Ascending aorta (tissue), 2 donors: ENCODE measurements around the gene PGAP3. TPM values are rescaled to one million over a fixed set of nuclear protein-coding genes. Genes with fewer than 3 reads are reported as not detected.

Experiments
- DNase-seq, 2 donors: peaks; one replicate each; pipeline ENCODE4 v3.0.0-alpha.2; 2019; ENCODE audit warnings: low spot score in 2 of 2
- H3K27ac ChIP-seq, 2 donors: fragments of 200-600 bp; sonication (generic); one replicate each; pipeline ENCODE4 v1.5.1; 2016 to 2017; ENCODE audit warnings: mild to moderate bottlenecking in 1 of 2
- H3K27me3 ChIP-seq: fragments of 200-600 bp; sonication (generic); one replicate; pipeline ENCODE4 v1.5.1; 2017
- H3K36me3 ChIP-seq, 2 donors: fragments of 200-600 bp; sonication (generic); one replicate each; pipeline ENCODE4 v1.5.1; 2016
- H3K4me1 ChIP-seq, 2 donors: fragments of 200-600 bp; sonication (generic); one replicate each; pipeline ENCODE4 v1.5.1; 2016 to 2017; ENCODE audit warnings: mild to moderate bottlenecking in 1 of 2
- H3K4me3 ChIP-seq, 2 donors: fragments of 200-600 bp; sonication (generic); one replicate each; pipeline ENCODE4 v1.5.1; 2016 to 2017; ENCODE audit warnings: mild to moderate bottlenecking in 1 of 2
- H3K9me3 ChIP-seq, 2 donors: fragments of 200-600 bp; sonication (generic); one replicate each; pipeline ENCODE4 v1.5.1; 2016
- CTCF ChIP-seq, 3 experiments: fragments of 200-600 bp in 2 of 3; fragments of 450-650 bp in 1 of 3; sonication (generic) in 2 of 3; IDR thresholded peaks; one replicate each; pipeline ENCODE4 v1.5.1; 2016 to 2019; ENCODE audit warnings: antibody characterized with exemption in 3 of 3, mild to moderate bottlenecking in 1 of 3, moderate library complexity in 1 of 3
- intact Hi-C: fragments of 100-400 bp; cut with DNase I; formaldehyde crosslinking; loops from one replicate; pipeline ENCODE4 v1.15.1; 2023
- total RNA-seq: library from RNA; depleted of rRNA; stranded (reverse); fragments of >200 nt; gene quantifications from one replicate; pipeline ENCODE4 v1.1.0, GENCODE V29; 2016

PGAP3 gene
- total RNA-seq, 1 donor from 2014 or later = 29.5 TPM

GRCh38 chr17:39662551-39663339 is 25.1 kb downstream of the PGAP3 start:
- intact Hi-C loops = no loop called here
- DNase-seq = no peak
- no peaks in the 10 kb centered on the region for H3K9me3 ChIP-seq
- H3K4me1 ChIP-seq = peaks cover 20 to 49% of the 10 kb centered on the region in 2 donors
- H3K27ac ChIP-seq = peak overlapping the region; percentile 68 to 74
- no peak overlapping the region for H3K4me3 ChIP-seq
- no peak for TF ChIP-seq CTCF (IDR thresholded peaks at IDR 0.05)
- no peaks in the 10 kb centered on the region for H3K27me3 ChIP-seq
- H3K36me3 ChIP-seq = peaks cover 25 to 28% of the 10 kb centered on the region in 2 donors

GRCh38 chr17:39661744-39662541 is 25.9 kb downstream of the PGAP3 start:
- no peak overlapping the region for H3K4me3 ChIP-seq
- no peak for DNase-seq
- H3K9me3 ChIP-seq = no peaks in the 10 kb centered on the region
- H3K36me3 ChIP-seq = peaks cover 31 to 33% of the 10 kb centered on the region in 2 donors
- no peak overlapping the region for H3K27ac ChIP-seq
- peaks cover 15 to 41% of the 10 kb centered on the region in 2 donors for H3K4me1 ChIP-seq
- intact Hi-C loops = no loop called here
- TF ChIP-seq CTCF (IDR thresholded peaks at IDR 0.05) = no peak
- H3K27me3 ChIP-seq = no peaks in the 10 kb centered on the region

- H3K27ac ChIP-seq = no peak overlapping the region
These were observed 27.2 kb downstream of the PGAP3 start for GRCh38 chr17:39660397-39661385.

GRCh38 chr17:39660011-39660360 is 27.9 kb downstream of the PGAP3 start:
- Histone ChIP-seq H3K27ac (no peak overlapping the region), H3K27me3 (no peaks in the 10 kb centered on the region), H3K36me3 (peaks cover 34 to 38% of the 10 kb centered on the region in 2 donors), H3K9me3 (no peaks in the 10 kb centered on the region), H3K4me3 (no peak overlapping the region), H3K4me1 (peaks cover 9 to 21% of the 10 kb centered on the region in 2 donors)
- intact Hi-C loops = no loop called here
- TF ChIP-seq CTCF (IDR thresholded peaks at IDR 0.05) = no peak
- no peak for DNase-seq

More at GRCh38 chr17:39660397-39661385, 27.2 kb downstream of the PGAP3 start:
- Histone ChIP-seq H3K9me3 (no peaks in the 10 kb centered on the region), H3K27me3 (no peaks in the 10 kb centered on the region), H3K4me1 (peaks cover 15 to 28% of the 10 kb centered on the region in 2 donors), H3K4me3 (no peak overlapping the region), H3K36me3 (peaks cover 34 to 38% of the 10 kb centered on the region in 2 donors)
- no peak for TF ChIP-seq CTCF (IDR thresholded peaks at IDR 0.05)
- intact Hi-C loops = no loop called here
- no peak for DNase-seq
